OCI-LY1 (cell line): ENCODE results near the gene ELP2.

Experiments
- H2AFZ ChIP-seq: fragments of 200-600 bp; sonication (generic), shearing (Covaris generic); 2 replicates; pipeline ENCODE4 v1.6.0; 2014; ENCODE audit warnings: antibody characterized with exemption, mild to moderate bottlenecking, low read length
- H3F3A ChIP-seq: fragments of 200-600 bp; sonication (generic), shearing (Covaris generic); 2 replicates; pipeline ENCODE4 v1.6.0; 2014; ENCODE audit warnings: mild to moderate bottlenecking, antibody characterized with exemption, low read length, moderate library complexity; ENCODE audit not compliant: insufficient read depth
- H3K27ac ChIP-seq: fragments of 200-600 bp; sonication (generic); 2 replicates; pipeline ENCODE4 v1.5.1; 2014; ENCODE audit warnings: low read length, mixed run types, mild to moderate bottlenecking, low read depth; ENCODE audit not compliant: poor library complexity, severe bottlenecking
- H3K27me3 ChIP-seq: fragments of 200-600 bp; sonication (generic); 2 replicates; pipeline ENCODE4 v1.6.0; 2014; ENCODE audit warnings: antibody characterized with exemption, mild to moderate bottlenecking, low read length, moderate library complexity; ENCODE audit not compliant: insufficient read depth
- H3K36me3 ChIP-seq: fragments of 200-600 bp; sonication (generic); 2 replicates; pipeline ENCODE4 v1.6.1; 2014; ENCODE audit warnings: mild to moderate bottlenecking, antibody characterized with exemption, low read length, moderate library complexity, mixed read lengths; ENCODE audit not compliant: insufficient read depth
- H3K4me1 ChIP-seq: fragments of 200-600 bp; sonication (generic); 2 replicates; pipeline ENCODE4 v1.5.1; 2014; ENCODE audit warnings: mild to moderate bottlenecking, low read length, moderate library complexity; ENCODE audit not compliant: insufficient read depth, severe bottlenecking
- H3K4me2 ChIP-seq: fragments of 200-600 bp; sonication (generic), shearing (Covaris generic); 2 replicates; pipeline ENCODE4 v1.6.1; 2014; ENCODE audit warnings: low read length
- H3K4me3 ChIP-seq: fragments of 200-600 bp; sonication (generic); 2 replicates; pipeline ENCODE4 v1.5.1; 2014; ENCODE audit warnings: low read length, low read depth, mild to moderate bottlenecking, mixed read lengths; ENCODE audit not compliant: poor library complexity, severe bottlenecking
- H3K79me2 ChIP-seq: fragments of 200-600 bp; shearing (Covaris generic); 2 replicates; pipeline ENCODE4 v1.6.1; 2016; ENCODE audit warnings: mixed run types, low read length, mixed read lengths; ENCODE audit not compliant: insufficient read depth
- H3K9ac ChIP-seq: fragments of 200-600 bp; sonication (generic), shearing (Covaris generic); 2 replicates; pipeline ENCODE4 v1.6.1; 2014; ENCODE audit warnings: mild to moderate bottlenecking, low read length, mixed read lengths
- H3K9me2 ChIP-seq: fragments of 200-600 bp; sonication (generic), shearing (Covaris generic); 2 replicates; pipeline ENCODE4 v1.6.1; 2014; ENCODE audit warnings: low read depth, mild to moderate bottlenecking, low read length, mixed read lengths
- H3K9me3 ChIP-seq: fragments of 200-600 bp; shearing (Covaris generic); 2 replicates; pipeline ENCODE4 v1.6.1; 2014; ENCODE audit warnings: low read length, mixed read lengths
- H4K20me1 ChIP-seq: fragments of 200-600 bp; sonication (generic), shearing (Covaris generic); 2 replicates; pipeline ENCODE4 v1.6.0; 2016; ENCODE audit warnings: mild to moderate bottlenecking, low read length; ENCODE audit not compliant: insufficient read depth
- CTCF ChIP-seq: fragments of 200-600 bp; sonication (generic), shearing (Covaris generic); IDR thresholded peaks from 2 replicates; pipeline ENCODE4 v1.5.1; 2017; ENCODE audit warnings: mild to moderate bottlenecking, antibody characterized with exemption, low read length, moderate library complexity, mixed read lengths
- EZH2 ChIP-seq: fragments of 200-600 bp; sonication (generic), shearing (Covaris generic); IDR thresholded peaks from 2 replicates; pipeline ENCODE4 v1.8.0; 2017; ENCODE audit warnings: borderline replicate concordance, mixed run types, mild to moderate bottlenecking, antibody characterized with exemption, low read length, moderate library complexity, mixed read lengths

ELP2 gene

GRCh38 chr18:36104749-36105148 is 24.9 kb upstream of the ELP2 start:
- H3K27ac ChIP-seq, result no peak overlapping the region
- H3K4me3 ChIP-seq, result no peak overlapping the region
- TF ChIP-seq EZH2, result no peak
- no peak for TF ChIP-seq CTCF
- H4K20me1 ChIP-seq, result no peaks in the 10 kb centered on the region
- no peak overlapping the region for H3K9ac ChIP-seq
- peaks cover 6% of the 10 kb centered on the region for H3K36me3 ChIP-seq
- H3K4me2 ChIP-seq, result no peak overlapping the region
- no peak overlapping the region for H2AFZ ChIP-seq
- H3K27me3 ChIP-seq, result no peaks in the 10 kb centered on the region
- no peaks in the 10 kb centered on the region for H3K4me1 ChIP-seq
- H3K79me2 ChIP-seq, result no peaks in the 10 kb centered on the region
- H3K9me2 ChIP-seq, result no peaks in the 10 kb centered on the region
- H3F3A ChIP-seq, result no peaks in the 10 kb centered on the region
- peaks cover 11% of the 10 kb centered on the region; the same call in 1 of the 2 replicates for H3K9me3 ChIP-seq

- Histone ChIP-seq H3K36me3 (peaks cover 29% of the 10 kb centered on the region), H3K79me2 (no peaks in the 10 kb centered on the region), H3K9me3 (no peaks in the 10 kb centered on the region), H3K27ac (no peak overlapping the region), H2AFZ (no peak overlapping the region), H3K9me2 (no peaks in the 10 kb centered on the region), H4K20me1 (no peaks in the 10 kb centered on the region), H3K4me2 (no peak overlapping the region), H3K4me3 (no peak overlapping the region), H3K4me1 (no peaks in the 10 kb centered on the region), H3F3A (no peaks in the 10 kb centered on the region), H3K9ac (no peak overlapping the region), H3K27me3 (no peaks in the 10 kb centered on the region)
- TF ChIP-seq EZH2 (no peak), CTCF (no peak)
Observed at GRCh38 chr18:36107477-36107876, 22.2 kb upstream of the ELP2 start.

GRCh38 chr18:36108196-36108595 is 21.5 kb upstream of the ELP2 start:
- H3K9me2 ChIP-seq, result no peaks in the 10 kb centered on the region
- no peaks in the 10 kb centered on the region for H3K27me3 ChIP-seq
- H3K36me3 ChIP-seq, result peaks cover 36% of the 10 kb centered on the region
- no peak overlapping the region for H2AFZ ChIP-seq
- no peak overlapping the region for H3K27ac ChIP-seq
- no peaks in the 10 kb centered on the region for H3K79me2 ChIP-seq
- H3K4me2 ChIP-seq, result no peak overlapping the region
- H3K9me3 ChIP-seq, result no peaks in the 10 kb centered on the region
- no peaks in the 10 kb centered on the region for H3F3A ChIP-seq
- TF ChIP-seq EZH2 (no peak), CTCF (no peak)
- H3K9ac ChIP-seq, result no peak overlapping the region
- no peaks in the 10 kb centered on the region for H3K4me1 ChIP-seq
- H4K20me1 ChIP-seq, result no peaks in the 10 kb centered on the region
- H3K4me3 ChIP-seq, result no peak overlapping the region
